Measurements from ENCODE around the gene LRBA. TPM values are rescaled to one million over a fixed set of nuclear protein-coding genes. Genes with fewer than 3 reads are reported as not detected.

LRBA gene
- total RNA-seq, 1 donor, result 38.4 TPM

GRCh38 chr4:150648123-150648522 is 367.0 kb downstream of the LRBA start:
- DNase-seq (ENCODE audit: low read depth), result no peak
- H3K4me3 ChIP-seq (ENCODE audit: low read depth, low read length), result no peak overlapping the region
- TF ChIP-seq CTCF (IDR thresholded peaks at IDR 0.05; ENCODE audit: insufficient read depth, low read depth, low read length), result no peak

- no peak overlapping the region for H3K4me3 ChIP-seq (ENCODE audit: low read depth, low read length)
- TF ChIP-seq CTCF (IDR thresholded peaks at IDR 0.05; ENCODE audit: insufficient read depth, low read depth, low read length), result no peak
- DNase-seq (ENCODE audit: low read depth), result no peak
Measured at GRCh38 chr4:150647008-150647407, 368.1 kb downstream of the LRBA start.

DNA sequence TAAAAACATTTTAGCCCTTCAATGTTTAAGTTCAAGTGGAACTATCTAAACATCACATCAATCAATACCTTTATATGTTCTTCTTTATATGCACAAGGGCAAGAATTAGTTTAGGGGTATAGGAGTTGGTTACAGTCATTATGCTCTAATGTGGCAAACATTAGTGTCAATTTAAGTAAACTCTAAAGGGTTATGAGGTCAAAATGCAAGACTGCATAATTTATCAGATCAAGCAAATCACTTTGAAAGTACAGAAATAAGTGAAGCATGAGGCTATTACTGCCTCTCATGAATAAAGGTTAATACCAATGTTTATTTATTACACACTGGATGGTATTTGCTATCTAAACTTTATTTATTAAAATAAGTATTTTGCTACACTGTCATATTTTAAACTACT is 373.5 kb downstream of the LRBA start:
- H3K4me3 ChIP-seq (ENCODE audit: low read depth, low read length), result no peak overlapping the region
- TF ChIP-seq CTCF (IDR thresholded peaks at IDR 0.05; ENCODE audit: insufficient read depth, low read depth, low read length), result no peak
- DNase-seq (ENCODE audit: low read depth), result no peak

- no peak overlapping the region for H3K4me3 ChIP-seq (ENCODE audit: low read depth, low read length)
- DNase-seq (ENCODE audit: low read depth), result no peak
- no peak for TF ChIP-seq CTCF (IDR thresholded peaks at IDR 0.05; ENCODE audit: insufficient read depth, low read depth, low read length)
Measured at GRCh38 chr4:150632639-150633038, 382.4 kb downstream of the LRBA start.

DNA sequence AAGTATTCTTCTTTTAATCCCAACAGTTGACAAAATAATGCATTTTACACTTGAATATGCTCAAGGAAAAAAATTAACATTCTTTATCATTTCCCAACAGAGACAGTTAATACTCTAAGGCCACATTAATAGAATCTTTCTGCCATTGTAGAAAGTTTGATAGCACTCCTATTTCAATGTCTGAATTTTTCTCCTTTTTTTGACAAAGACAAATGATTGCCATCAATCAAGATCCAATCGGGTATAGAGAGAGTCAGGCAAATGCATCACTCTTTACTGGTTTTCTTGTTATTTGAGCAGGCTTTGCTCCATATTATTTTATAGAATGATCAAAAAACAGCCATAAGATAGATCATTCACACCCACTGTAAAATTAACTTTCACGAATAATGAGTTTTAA is 387.0 kb downstream of the LRBA start:
- no peak for DNase-seq (ENCODE audit: low read depth)
- no peak for TF ChIP-seq CTCF (IDR thresholded peaks at IDR 0.05; ENCODE audit: insufficient read depth, low read depth, low read length)
- no peak overlapping the region for H3K4me3 ChIP-seq (ENCODE audit: low read depth, low read length)

DNA sequence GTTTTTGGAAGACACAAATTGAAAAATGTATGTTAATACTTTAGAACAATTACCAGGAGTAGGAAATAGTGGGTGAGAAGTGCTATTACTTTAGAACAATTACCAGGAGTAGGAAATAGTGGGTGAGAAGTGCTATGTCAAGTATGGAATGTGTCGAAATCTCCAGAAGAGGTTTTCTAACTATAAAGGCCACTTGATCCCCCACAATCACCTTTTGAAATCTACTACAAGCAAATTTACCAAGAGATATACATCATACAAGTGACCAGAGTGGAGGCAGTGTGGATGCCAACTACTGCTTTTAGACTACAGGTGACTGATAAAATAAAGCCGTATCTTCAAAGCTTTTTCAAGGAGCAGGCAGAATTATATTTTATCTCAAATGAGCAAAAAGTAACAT is 390.1 kb downstream of the LRBA start:
- no peak for DNase-seq (ENCODE audit: low read depth)
- H3K4me3 ChIP-seq (ENCODE audit: low read depth, low read length), result no peak overlapping the region
- TF ChIP-seq CTCF (IDR thresholded peaks at IDR 0.05; ENCODE audit: insufficient read depth, low read depth, low read length), result no peak

- DNase-seq (ENCODE audit: low read depth), result no peak
- TF ChIP-seq CTCF (IDR thresholded peaks at IDR 0.05; ENCODE audit: insufficient read depth, low read depth, low read length), result no peak
- no peak overlapping the region for H3K4me3 ChIP-seq (ENCODE audit: low read depth, low read length)
Measured at GRCh38 chr4:150624055-150624454, 391.0 kb downstream of the LRBA start.

All from fibroblast of villous mesenchyme (primary cell).